Adipocyte (in vitro differentiated cells): Measurements from ENCODE around the gene COL16A1.
A peak's percentile ranks its signal among the peaks of the same experiment; 100 is the strongest.

Source experiments
- DNase-seq: peaks from one replicate; pipeline ENCODE4 v3.0.0-alpha.2; 2015; ENCODE audit warnings: low read depth
- H3K27me3 ChIP-seq: replicated peaks from 2 replicates; pipeline ENCODE4 v1.7.0; 2013; ENCODE audit warnings: mild to moderate bottlenecking, low read length, moderate library complexity; ENCODE audit not compliant: control insufficient read depth, insufficient read depth
- H3K36me3 ChIP-seq: 2 replicates; pipeline ENCODE4 v1.7.0; 2013; ENCODE audit warnings: low read length, mild to moderate bottlenecking, moderate library complexity; ENCODE audit not compliant: control insufficient read depth, insufficient read depth, severe bottlenecking
- H3K4me1 ChIP-seq: 2 replicates; pipeline ENCODE4 v1.7.0; 2013; ENCODE audit warnings: mild to moderate bottlenecking, low read length, moderate library complexity; ENCODE audit not compliant: control insufficient read depth, insufficient read depth
- H3K4me3 ChIP-seq: 2 replicates; pipeline ENCODE4 v1.7.0; 2013; ENCODE audit warnings: mild to moderate bottlenecking, low read length, moderate library complexity
- H3K9ac ChIP-seq: 2 replicates; pipeline ENCODE4 v1.7.0; 2013; ENCODE audit warnings: mild to moderate bottlenecking, low read length, moderate library complexity
- H3K9me3 ChIP-seq: 2 replicates; pipeline ENCODE4 v1.7.0; 2013; ENCODE audit warnings: mild to moderate bottlenecking, low read length, moderate library complexity; ENCODE audit not compliant: control insufficient read depth

The COL16A1 gene

DNA sequence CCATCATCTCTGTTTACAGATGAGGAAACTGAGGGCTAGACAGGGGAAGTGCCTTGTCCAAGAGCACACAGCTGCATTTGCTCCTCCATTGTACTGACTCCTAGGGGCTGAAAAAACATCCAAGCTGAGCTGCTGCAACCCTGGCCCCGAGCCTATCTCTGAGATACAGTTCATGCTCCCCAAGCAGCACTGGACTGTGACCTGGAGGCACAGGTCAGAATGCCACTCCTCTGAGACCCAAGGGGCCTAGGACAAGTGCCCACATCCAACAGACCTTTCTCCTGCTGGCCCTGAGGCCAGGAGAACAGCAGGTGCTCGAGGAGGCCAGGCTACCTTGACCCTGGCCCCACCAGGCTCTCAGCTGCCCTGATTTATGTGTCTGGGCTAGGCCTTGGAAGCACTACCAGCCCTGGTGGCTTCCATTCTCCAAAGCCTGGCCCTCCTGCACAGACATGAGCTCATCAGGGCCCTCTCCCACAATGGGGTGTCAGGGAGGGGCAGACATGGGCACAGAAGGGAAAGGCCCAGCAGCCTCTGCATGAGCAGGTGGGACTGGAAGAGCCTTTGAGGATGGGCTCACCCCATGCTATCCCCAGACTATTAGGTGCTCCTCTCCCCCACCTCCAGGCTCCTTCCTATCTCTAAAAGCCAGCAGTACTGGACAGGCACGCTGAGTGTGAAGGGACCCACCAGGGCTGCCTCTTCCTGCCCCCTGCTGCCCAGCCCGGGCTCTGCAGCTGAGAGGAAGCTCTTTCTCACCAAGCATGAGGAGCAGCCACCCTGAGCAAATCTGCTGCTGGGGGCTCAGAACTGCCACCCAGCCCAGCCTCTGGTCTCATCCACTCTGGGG is 41.5 kb upstream of the COL16A1 start:
- Histone ChIP-seq H3K9me3 (no peaks in the 10 kb centered on the region), H3K9ac (peak overlapping the region; percentile 19), H3K4me3 (no peak overlapping the region), H3K36me3 (no peaks in the 10 kb centered on the region), H3K27me3 (no peaks in the 10 kb centered on the region), H3K4me1 (peaks cover 13% of the 10 kb centered on the region)
- peak; percentile 83 for DNase-seq

DNA sequence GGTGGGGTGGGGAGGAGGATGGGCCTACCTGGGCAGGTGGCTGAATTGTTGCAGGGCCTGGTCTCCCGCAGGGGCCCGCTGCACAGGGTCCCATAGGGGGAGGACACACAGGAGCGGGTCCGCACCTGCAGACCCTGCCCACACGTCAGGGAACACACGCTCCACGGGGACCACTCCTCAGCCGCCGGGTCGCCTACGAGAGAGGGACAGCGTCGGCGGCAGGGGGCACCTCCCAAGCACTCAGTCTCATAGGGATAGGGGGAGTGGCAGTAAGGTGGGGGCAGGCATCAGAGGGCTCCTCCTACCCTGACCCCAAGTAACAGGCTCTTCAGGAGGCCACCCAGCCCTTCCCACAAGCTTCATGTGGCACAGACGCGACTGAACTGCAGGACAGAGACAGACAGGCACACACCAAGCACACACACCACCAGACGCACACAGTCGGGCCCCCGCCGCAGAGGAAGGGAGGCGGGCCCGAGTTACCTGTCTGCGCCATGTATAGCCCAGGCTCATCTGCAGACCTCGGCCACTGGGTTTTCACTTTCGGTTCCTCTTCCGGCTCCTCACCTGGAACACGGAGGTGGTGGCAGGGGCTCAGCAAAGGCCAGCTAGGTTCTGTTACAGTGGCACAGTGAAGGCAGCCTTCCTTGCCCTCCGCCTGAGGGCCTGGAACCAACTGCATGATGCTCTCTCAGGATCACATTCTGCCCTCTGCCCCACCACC is 40.5 kb upstream of the COL16A1 start:
- no peak for DNase-seq
- Histone ChIP-seq H3K36me3 (no peaks in the 10 kb centered on the region), H3K9ac (no peak overlapping the region), H3K4me1 (peaks cover 8% of the 10 kb centered on the region), H3K4me3 (no peak overlapping the region), H3K27me3 (no peaks in the 10 kb centered on the region), H3K9me3 (no peaks in the 10 kb centered on the region)

DNA sequence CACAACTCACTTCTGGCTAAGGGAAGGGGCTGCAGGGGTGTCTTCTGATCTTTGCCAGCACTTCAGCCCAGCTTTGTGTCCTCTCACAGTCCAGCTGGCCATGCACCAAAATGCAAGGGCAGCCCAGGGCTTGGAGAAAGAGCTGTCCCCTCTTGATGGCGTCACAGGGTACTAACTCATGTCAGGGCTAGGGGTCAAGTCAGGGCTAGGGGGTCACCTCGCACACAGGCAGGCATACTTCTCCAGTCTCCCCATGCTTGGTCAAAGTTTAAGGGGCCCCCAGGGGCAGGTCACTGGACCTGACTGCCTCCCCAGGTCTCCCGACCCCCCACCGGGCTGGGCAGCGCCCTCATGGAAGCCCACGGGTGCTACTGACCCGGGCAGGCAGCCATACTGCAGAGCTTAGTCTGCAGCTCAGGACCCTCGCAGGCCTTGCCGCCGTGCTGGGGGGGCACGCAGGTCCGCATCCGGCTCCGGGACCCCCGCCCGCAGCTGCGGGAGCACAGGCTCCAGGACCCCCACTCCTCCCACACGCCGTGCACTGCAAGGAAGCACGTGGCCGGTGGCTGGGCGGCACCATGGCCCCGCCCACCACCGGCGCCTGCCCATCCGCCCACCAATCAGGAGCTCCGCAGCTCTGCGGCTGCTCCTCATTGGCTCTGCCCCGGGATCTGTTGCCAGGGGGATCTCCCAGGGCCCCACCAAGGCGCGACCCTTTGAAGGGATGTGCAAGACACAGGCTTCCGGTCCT is 38.8 kb upstream of the COL16A1 start:
- Histone ChIP-seq H3K27me3 (no peaks in the 10 kb centered on the region), H3K9ac (no peak overlapping the region), H3K9me3 (no peaks in the 10 kb centered on the region), H3K4me1 (peaks cover 8% of the 10 kb centered on the region), H3K36me3 (peaks cover 9% of the 10 kb centered on the region), H3K4me3 (no peak overlapping the region)
- no peak for DNase-seq

DNA sequence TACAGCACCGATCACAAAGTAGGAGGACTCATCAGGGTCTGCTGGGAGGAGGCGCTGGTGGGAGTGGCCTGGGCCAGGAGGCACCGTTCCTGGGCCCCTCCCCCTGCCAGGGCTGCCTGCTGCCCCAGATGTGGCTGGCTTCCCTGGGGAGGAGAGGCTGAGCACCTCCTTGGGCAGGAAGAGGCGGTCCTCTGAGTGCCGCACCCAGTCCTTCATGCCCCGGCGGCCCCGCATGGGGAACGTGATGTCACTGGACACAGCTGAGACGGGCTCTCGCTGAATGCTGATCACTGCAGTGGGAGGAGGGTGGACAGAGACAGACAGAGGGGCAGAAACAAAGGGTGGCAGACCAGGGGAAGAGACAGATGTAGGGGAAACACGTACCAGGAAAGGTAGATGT is 35.5 kb upstream of the COL16A1 start:
- no peak overlapping the region for H3K4me3 ChIP-seq
- peaks cover 13% of the 10 kb centered on the region for H3K36me3 ChIP-seq
- H3K9ac ChIP-seq, result no peak overlapping the region
- H3K27me3 ChIP-seq, result no peaks in the 10 kb centered on the region
- no peak for DNase-seq
- no peaks in the 10 kb centered on the region for H3K9me3 ChIP-seq
- no peaks in the 10 kb centered on the region for H3K4me1 ChIP-seq

DNA sequence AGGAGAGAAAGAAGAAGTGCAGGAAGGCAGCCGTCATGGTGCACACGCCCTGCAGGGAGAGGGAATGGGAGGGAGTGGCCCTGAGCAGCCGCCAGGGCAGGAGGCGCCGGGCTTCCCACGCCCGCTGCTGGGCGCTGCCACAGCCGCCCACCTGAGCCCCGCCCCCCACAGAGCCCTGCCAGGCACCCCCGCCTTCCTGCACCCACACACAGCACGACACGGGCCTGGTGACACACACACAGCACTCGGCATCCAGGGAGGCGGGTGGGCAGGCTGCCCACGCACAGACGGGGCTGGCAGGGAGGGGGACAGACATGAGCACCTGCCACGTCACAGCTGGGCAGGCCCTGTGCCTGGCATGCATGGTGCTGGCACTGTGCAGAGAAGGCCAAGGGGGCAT is 32.9 kb upstream of the COL16A1 start:
- DNase-seq, result no peak
- no peak overlapping the region for H3K9ac ChIP-seq
- H3K4me1 ChIP-seq, result no peaks in the 10 kb centered on the region
- no peaks in the 10 kb centered on the region for H3K27me3 ChIP-seq
- H3K9me3 ChIP-seq, result no peaks in the 10 kb centered on the region
- H3K4me3 ChIP-seq, result no peak overlapping the region
- H3K36me3 ChIP-seq, result peaks cover 14% of the 10 kb centered on the region

DNA sequence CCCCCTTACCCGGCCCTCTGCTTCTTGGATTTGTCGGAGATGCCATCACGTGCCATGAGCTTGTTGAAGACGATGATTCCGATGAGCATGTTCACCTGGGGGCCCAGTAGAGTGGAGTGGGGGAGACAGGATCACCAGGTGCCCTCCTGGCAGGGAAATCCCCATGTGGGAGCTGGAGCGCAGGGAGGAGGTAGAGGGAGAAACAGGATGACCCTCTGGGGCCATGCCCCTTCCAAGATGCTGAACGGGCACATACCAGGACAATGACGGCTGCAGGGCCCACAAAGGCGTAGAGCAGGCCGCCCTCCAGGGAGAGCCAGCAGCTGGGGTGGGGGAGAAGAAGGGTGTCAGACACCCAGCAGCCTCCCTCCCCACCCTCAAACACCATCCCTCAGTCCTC is 31.8 kb upstream of the COL16A1 start:
- Histone ChIP-seq H3K9me3 (no peaks in the 10 kb centered on the region), H3K36me3 (peaks cover 20% of the 10 kb centered on the region), H3K27me3 (no peaks in the 10 kb centered on the region), H3K9ac (no peak overlapping the region), H3K4me1 (no peaks in the 10 kb centered on the region), H3K4me3 (no peak overlapping the region)
- DNase-seq, result no peak

DNA sequence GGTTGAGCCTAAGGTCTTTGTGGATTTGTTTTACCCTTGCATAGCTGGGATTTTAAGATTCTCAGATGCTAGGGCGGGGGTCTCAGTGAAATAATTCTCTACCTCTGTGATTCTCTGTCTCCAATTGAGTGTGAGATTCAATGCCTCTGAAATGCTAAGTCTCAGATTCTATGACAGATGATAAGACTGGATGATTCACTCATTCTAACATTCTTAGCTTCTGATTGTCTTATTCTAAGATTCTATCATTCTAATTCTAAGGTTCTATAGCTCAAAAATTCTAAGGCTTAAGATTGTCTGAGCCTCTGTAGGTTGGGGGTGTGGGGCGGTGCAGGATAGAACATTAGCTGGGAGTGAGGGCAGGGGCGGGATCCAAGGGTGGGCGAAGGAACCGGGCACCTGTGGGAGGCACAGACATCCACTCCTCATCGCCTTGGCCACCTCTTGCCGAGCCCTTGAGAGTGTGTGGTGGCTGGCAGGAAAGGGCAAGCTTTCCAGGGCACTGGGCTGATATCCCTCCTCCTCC is 30.8 kb upstream of the COL16A1 start:
- H3K4me1 ChIP-seq, result no peaks in the 10 kb centered on the region
- no peak overlapping the region for H3K9ac ChIP-seq
- H3K36me3 ChIP-seq, result peaks cover 27% of the 10 kb centered on the region
- H3K27me3 ChIP-seq, result no peaks in the 10 kb centered on the region
- DNase-seq, result no peak
- no peak overlapping the region for H3K4me3 ChIP-seq
- no peaks in the 10 kb centered on the region for H3K9me3 ChIP-seq

DNA sequence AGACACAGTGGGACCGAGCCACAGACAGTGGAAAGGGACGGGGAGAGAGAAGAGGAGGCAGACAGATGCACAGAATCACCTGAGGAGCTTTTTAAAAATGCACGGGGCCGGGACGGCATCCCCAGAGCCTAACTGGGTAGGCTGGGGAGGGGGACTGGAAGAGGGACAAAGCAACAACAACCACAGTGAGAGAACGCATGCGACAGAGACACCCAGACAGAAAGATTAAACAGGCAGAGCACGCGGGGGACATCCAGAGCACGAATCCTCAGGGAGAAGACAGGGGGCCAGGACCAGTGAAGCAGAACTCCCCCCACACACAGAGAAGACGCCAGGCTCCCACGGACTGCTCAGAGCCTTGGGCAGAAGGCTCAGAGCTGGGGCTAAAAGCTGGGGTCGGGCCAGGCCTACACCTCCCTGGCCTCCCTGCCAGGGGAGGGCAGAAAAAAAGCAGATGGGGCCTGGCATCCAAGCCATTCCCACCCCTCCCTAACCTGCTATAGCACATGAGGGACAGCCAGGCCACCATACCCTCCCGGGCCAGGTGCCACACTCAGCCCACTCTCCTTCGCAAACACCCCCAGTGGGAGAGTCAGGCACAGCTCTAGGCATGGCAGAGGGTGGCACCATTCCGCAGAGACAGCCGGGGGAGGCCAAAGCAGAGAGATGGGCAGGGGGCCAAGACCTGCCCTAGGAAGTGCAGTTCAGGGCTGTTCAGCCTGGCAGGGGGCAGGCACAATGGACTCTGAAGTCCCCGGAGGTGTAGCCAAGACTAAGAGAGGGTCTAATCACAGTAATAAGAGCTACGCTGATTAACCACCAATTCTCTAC is 29.8 kb upstream of the COL16A1 start:
- H3K9ac ChIP-seq, result no peak overlapping the region
- H3K4me1 ChIP-seq, result no peaks in the 10 kb centered on the region
- no peaks in the 10 kb centered on the region for H3K27me3 ChIP-seq
- no peak for DNase-seq
- H3K36me3 ChIP-seq, result peaks cover 21% of the 10 kb centered on the region
- no peaks in the 10 kb centered on the region for H3K9me3 ChIP-seq
- H3K4me3 ChIP-seq, result no peak overlapping the region

DNA sequence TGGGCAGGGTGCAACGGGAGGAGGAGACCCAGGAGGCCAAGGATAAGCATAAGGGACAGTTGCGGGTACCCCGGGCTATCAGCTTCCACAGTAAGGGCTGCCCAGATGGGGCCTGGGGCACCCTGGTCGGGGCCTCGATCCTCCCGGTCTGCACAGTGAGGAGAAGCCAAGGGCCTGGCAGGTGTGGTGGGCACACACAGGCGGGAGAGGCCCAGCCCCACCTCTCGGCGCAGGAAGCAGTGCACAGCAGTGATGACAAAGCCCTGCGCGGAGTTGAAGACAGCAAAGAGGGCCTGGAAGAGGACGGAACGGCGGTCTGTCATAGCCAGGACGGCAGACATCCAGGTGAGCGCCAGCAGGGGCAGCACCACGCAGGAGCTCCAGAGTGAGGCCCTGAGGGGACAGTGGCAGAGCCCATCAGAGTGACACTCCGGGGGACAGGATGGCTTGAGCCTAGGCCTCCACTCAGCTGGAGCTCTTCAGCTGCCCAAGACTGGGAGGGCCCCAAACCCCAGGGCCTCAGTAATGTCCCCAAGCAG is 29.0 kb upstream of the COL16A1 start:
- Histone ChIP-seq H3K9ac (no peak overlapping the region), H3K9me3 (no peaks in the 10 kb centered on the region), H3K4me1 (no peaks in the 10 kb centered on the region), H3K36me3 (peaks cover 20% of the 10 kb centered on the region), H3K4me3 (no peak overlapping the region), H3K27me3 (no peaks in the 10 kb centered on the region)
- DNase-seq, result no peak

DNA sequence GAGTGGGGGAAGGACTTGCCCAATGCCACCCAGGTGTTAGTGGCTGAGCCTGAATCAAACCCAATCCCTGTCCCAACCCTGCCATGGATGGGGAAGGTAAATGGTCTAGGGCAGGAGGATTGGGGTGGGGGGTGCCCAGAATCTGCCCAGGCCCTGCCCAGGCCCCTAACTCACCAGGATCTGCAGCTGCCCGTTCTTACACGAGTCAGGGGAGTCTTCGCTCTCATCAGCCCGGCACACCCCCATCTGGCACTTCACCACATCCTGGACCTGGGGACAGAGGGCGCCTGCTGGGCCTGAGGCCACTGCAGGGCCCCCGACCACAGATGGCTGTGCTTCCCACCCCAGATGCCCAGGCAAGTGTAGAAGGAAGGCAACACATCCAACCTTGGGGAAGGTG is 28.5 kb upstream of the COL16A1 start:
- Histone ChIP-seq H3K27me3 (no peaks in the 10 kb centered on the region), H3K4me1 (no peaks in the 10 kb centered on the region), H3K9me3 (no peaks in the 10 kb centered on the region), H3K9ac (no peak overlapping the region), H3K36me3 (peaks cover 17% of the 10 kb centered on the region), H3K4me3 (no peak overlapping the region)
- no peak for DNase-seq
